Ovary (tissue), 3 donors: ENCODE data around the gene RIBC2.

Source experiments
- POLR2A ChIP-seq: fragments of 450-650 bp; IDR thresholded peaks from one replicate; pipeline ENCODE4 v1.6.1; 2017; ENCODE audit warnings: antibody characterized with exemption, mild to moderate bottlenecking, moderate library complexity
- TF ChIP-seq, protein P1 (sequence below), 3 donors: fragments of 450-650 bp in 2 of 3; fragments of 200-600 bp in 1 of 3; IDR thresholded peaks; one replicate each; pipeline versions ENCODE4 v1.5.1 to v1.8.0; 2016 to 2022; ENCODE audit warnings: antibody characterized with exemption in 3 of 3, mild to moderate bottlenecking in 1 of 3
- donor health status: DM: no; HTN: no; CAD: no.

- TF ChIP-seq, protein P1, sequence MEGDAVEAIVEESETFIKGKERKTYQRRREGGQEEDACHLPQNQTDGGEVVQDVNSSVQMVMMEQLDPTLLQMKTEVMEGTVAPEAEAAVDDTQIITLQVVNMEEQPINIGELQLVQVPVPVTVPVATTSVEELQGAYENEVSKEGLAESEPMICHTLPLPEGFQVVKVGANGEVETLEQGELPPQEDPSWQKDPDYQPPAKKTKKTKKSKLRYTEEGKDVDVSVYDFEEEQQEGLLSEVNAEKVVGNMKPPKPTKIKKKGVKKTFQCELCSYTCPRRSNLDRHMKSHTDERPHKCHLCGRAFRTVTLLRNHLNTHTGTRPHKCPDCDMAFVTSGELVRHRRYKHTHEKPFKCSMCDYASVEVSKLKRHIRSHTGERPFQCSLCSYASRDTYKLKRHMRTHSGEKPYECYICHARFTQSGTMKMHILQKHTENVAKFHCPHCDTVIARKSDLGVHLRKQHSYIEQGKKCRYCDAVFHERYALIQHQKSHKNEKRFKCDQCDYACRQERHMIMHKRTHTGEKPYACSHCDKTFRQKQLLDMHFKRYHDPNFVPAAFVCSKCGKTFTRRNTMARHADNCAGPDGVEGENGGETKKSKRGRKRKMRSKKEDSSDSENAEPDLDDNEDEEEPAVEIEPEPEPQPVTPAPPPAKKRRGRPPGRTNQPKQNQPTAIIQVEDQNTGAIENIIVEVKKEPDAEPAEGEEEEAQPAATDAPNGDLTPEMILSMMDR (IDR thresholded peaks at IDR 0.05), result no peak
- TF ChIP-seq POLR2A, result no peak
Measured at GRCh38 chr22:45376703-45377102, 36.8 kb upstream of the RIBC2 start.
